Body of pancreas (tissue), 4 donors: ENCODE results near the gene SAMD8.

Source experiments
- CTCF ChIP-seq, 7 experiments: fragments of 450-650 bp in 4 of 7; fragments of 200-600 bp in 3 of 7; sonication (generic) in 3 of 7; IDR thresholded peaks; one replicate each; pipeline ENCODE4 v1.5.1; 2016 to 2019; ENCODE audit warnings: antibody characterized with exemption in 7 of 7
- POLR2A ChIP-seq, 3 donors: fragments of 450-650 bp; IDR thresholded peaks; one replicate each; pipeline ENCODE4 v1.6.1; 2016; ENCODE audit warnings: antibody characterized with exemption in 3 of 3, mild to moderate bottlenecking in 2 of 3

- TF ChIP-seq CTCF (IDR thresholded peaks at IDR 0.05) (no peak), POLR2A (IDR thresholded peaks at IDR 0.05) (no peak)
These were observed 5.8 kb upstream of the SAMD8 start for GRCh38 chr10:75105576-75106197.
